Mucosa of rectum (tissue), 2 donors: ENCODE measurements around the gene CARD10.
"Not testable (repeated sequence)": the region's sequence is repeated elsewhere in the genome, so short reads cannot be mapped to it uniquely, and the experiment has no call there.

ENCODE experiments used
- H3K27ac ChIP-seq, 2 donors: one replicate each; pipeline ENCODE4 v1.7.0; 2013; ENCODE audit warnings: inconsistent platforms in 2 of 2, low read depth in 2 of 2, low read length in 2 of 2
- H3K27me3 ChIP-seq, 2 donors: one replicate each; pipeline ENCODE4 v1.7.0; 2013; ENCODE audit warnings: low read length in 2 of 2; ENCODE audit not compliant: control insufficient read depth in 2 of 2, insufficient read depth in 2 of 2
- H3K36me3 ChIP-seq, 2 donors: one replicate each; pipeline ENCODE4 v1.7.0; 2013; ENCODE audit warnings: low read length in 2 of 2; ENCODE audit not compliant: control insufficient read depth in 2 of 2, insufficient read depth in 2 of 2
- H3K4me1 ChIP-seq, 2 donors: one replicate each; pipeline ENCODE4 v1.7.0; 2013; ENCODE audit warnings: low read length in 2 of 2, mild to moderate bottlenecking in 1 of 2; ENCODE audit not compliant: control insufficient read depth in 2 of 2, insufficient read depth in 2 of 2
- H3K4me3 ChIP-seq, 2 donors: one replicate each; pipeline ENCODE4 v1.7.0; 2013; ENCODE audit warnings: low read length in 2 of 2
- H3K9ac ChIP-seq, 2 donors: one replicate each; pipeline ENCODE4 v1.7.0; 2013; ENCODE audit warnings: low read length in 2 of 2, low read depth in 1 of 2, mild to moderate bottlenecking in 1 of 2
- H3K9me3 ChIP-seq, 2 donors: one replicate each; pipeline ENCODE4 v1.7.0; 2013; ENCODE audit warnings: low read length in 2 of 2; ENCODE audit not compliant: control insufficient read depth in 2 of 2
- donor health status: healthy.
- donor health status: Normal muscosa, but diverticular disease.

Gene CARD10

GRCh38 chr22:37556710-37557109, 37.5 kb upstream of the CARD10 start:
- Histone ChIP-seq H3K9me3 (no peaks in the 10 kb centered on the region), H3K27ac (no peak overlapping the region), H3K27me3 (no peaks in the 10 kb centered on the region), H3K4me1 (peaks cover 21 to 22% of the 10 kb centered on the region in 2 donors), H3K36me3 (no peaks in the 10 kb centered on the region), H3K9ac (no peak overlapping the region), H3K4me3 (no peak overlapping the region)

DNA sequence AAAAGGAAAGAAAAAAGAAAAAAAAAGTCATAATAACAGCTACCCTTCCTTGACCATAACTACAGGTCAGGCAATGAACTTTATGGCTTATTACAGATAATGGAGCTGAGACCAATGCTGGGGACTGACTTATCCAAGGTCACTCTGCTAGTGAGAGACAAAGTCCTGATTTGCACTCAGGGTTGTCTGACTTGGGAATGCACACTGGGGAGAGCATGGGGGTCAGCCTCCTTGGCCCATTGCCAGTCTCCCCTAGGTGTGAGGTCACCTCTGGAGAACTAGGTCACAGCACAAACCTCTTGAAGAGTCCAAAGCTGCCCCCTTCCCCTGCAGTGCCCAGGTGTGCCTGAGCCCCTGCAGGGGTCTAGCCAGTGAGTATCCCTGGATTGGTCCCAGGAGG, 35.8 kb upstream of the CARD10 start:
- no peaks in the 10 kb centered on the region for H3K9me3 ChIP-seq
- H3K9ac ChIP-seq: no peak overlapping the region
- H3K27me3 ChIP-seq: no peaks in the 10 kb centered on the region
- no peak overlapping the region for H3K4me3 ChIP-seq
- no peaks in the 10 kb centered on the region for H3K36me3 ChIP-seq
- H3K27ac ChIP-seq: no peak overlapping the region
- peaks cover 17 to 20% of the 10 kb centered on the region in 2 donors for H3K4me1 ChIP-seq

DNA sequence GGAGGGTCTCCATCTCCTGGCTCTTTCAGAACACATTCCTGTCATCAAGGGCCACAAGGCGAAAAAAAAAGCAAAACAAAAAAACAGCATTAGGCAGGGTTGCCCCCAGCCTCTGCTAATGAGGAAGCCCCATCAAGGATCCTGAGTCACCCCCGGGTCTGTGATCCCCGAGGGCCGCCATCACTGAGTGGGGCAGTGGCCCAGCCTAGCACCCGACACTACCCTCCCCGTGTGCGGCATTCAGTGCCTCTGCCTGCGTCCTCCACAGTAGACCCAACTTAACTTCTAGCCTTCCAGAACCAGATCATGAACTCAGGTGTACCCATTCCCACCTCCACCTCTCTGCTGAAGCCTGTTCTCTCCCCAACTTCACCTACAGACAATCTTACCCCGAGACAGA, 34.5 kb upstream of the CARD10 start:
- H3K27me3 ChIP-seq: no peaks in the 10 kb centered on the region
- peaks cover 14% of the 10 kb centered on the region in 2 donors for H3K4me1 ChIP-seq
- H3K9me3 ChIP-seq: no peaks in the 10 kb centered on the region
- no peaks in the 10 kb centered on the region for H3K36me3 ChIP-seq
- H3K4me3 ChIP-seq: no peak overlapping the region
- H3K27ac ChIP-seq: no peak overlapping the region
- H3K9ac ChIP-seq: no peak overlapping the region

DNA sequence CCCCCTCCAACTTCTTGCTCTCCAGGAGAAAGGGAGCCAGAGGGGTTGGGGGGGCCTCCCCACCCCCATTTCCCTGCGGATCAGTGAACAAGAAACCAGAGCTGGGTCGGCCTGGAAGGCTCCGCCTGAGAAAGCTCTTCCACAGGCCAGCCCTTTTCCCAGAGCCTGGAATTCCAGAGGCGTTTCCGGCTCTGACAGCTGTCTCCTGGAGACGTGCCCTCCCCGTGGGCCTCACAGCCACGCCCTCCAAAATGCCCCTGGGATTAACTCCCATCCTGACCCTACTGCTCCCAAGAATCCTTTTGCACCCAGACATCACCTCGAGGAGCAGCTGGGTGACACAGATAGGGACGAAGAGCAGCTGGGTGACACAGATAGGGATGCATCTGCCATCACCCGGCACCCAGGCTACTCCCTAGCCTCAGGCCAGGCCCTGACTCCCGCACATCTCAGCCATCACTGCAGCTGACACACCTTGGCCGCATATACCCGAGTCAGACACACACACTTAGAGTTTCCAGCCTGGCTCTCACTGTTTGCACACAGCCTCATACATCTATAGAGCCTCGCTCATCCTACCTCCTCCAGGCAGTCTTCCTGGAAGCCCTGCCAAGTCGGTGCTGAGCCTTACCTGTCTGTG, 33.4 kb upstream of the CARD10 start:
- H3K9ac ChIP-seq: no peak overlapping the region
- H3K4me1 ChIP-seq: peaks cover 14% of the 10 kb centered on the region in 2 donors
- no peaks in the 10 kb centered on the region for H3K9me3 ChIP-seq

DNA sequence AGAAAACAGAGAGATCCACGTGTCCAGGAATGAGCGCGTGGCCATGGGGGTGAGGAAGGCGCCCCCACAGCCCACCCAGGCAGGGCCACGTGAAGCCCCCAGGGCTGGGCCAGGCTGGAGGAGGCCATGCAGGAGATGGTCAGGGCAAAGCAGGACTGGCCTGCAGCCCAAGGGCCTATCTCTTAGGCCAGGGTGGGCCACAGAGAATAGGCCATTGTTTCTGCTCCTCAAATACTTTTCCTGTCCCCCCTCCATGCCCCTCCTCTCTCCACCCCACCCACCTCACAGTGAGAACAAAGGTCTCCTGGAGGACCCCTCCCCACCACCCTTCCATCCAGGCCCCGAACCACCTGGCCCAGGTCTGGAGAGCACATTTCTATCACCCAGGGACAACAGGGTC, 32.8 kb upstream of the CARD10 start:
- Histone ChIP-seq H3K27ac (peak overlapping the region; percentile 53 to 58), H3K9me3 (no peaks in the 10 kb centered on the region), H3K36me3 (no peaks in the 10 kb centered on the region), H3K4me3 (no peak overlapping the region), H3K27me3 (no peaks in the 10 kb centered on the region), H3K4me1 (peaks cover 14% of the 10 kb centered on the region in 2 donors), H3K9ac (no peak overlapping the region)

More for the DNA sequence above, 33.4 kb upstream of the CARD10 start:
- H3K36me3 ChIP-seq: no peaks in the 10 kb centered on the region
- no peak overlapping the region for H3K4me3 ChIP-seq
- H3K27me3 ChIP-seq: no peaks in the 10 kb centered on the region
- peak overlapping the region; percentile 53 to 58 for H3K27ac ChIP-seq

- H3K27ac ChIP-seq, H3K9ac ChIP-seq, H3K36me3 ChIP-seq, H3K9me3 ChIP-seq, H3K27me3 ChIP-seq, H3K4me3 ChIP-seq: not testable (repeated sequence)
- H3K4me1 ChIP-seq: peaks cover 14% of the 10 kb centered on the region in 2 donors
These were observed 31.7 kb upstream of the CARD10 start for GRCh38 chr22:37550921-37551320.

- Histone ChIP-seq H3K4me3 (no peak overlapping the region), H3K9me3 (no peaks in the 10 kb centered on the region), H3K4me1 (peaks cover 22 to 25% of the 10 kb centered on the region in 2 donors), H3K9ac (no peak overlapping the region), H3K36me3 (no peaks in the 10 kb centered on the region), H3K27me3 (no peaks in the 10 kb centered on the region), H3K27ac (no peak overlapping the region)
These were observed 30.5 kb upstream of the CARD10 start for GRCh38 chr22:37549704-37550059.

- no peak overlapping the region for H3K9ac ChIP-seq
- H3K36me3 ChIP-seq: no peaks in the 10 kb centered on the region
- H3K27me3 ChIP-seq: no peaks in the 10 kb centered on the region
- no peaks in the 10 kb centered on the region for H3K9me3 ChIP-seq
- H3K27ac ChIP-seq: peak overlapping the region; percentile 88
- H3K4me3 ChIP-seq: no peak overlapping the region
- peaks cover 14 to 16% of the 10 kb centered on the region in 2 donors for H3K4me1 ChIP-seq
These were observed 28.1 kb upstream of the CARD10 start for GRCh38 chr22:37547251-37547741.

DNA sequence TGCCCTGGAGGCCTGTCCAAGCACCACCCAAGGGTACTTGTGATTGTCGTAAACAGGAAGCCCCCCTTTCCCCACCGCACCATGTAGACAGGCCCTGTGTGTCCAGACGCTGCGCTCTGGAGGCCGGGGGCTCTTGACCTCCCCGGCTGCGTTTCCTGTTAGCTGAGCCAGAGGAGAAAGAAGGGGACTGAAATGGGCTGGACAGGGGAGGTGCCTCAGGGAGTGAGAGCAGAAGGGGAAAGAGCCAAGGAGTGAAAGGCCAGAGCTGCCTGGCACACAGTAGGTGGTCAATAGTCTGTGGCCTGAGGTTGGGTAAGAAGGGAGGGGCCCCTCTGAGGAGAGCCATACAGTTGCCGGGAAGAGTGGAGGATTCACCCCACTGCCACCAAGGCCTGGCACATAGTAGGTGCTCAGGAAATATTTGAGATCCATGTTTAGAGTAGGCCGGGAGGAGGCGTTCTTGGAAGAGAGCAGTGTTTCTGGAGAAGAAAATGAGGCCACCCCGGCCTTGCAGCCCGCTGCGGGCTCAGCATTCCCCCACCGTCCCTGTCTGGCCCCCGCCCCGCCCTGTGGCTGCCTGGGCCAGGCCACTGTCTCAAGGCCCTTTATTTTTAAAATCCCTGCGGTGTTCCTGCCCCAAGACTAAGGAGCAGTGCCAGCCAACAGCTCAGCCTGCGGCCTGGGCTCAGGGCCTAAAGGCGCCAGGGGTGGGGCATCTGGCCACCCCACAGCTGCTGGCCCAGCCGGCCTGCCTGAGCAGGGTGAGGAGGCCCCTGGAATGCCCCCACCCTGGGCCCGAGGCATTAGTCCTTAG, 27.4 kb upstream of the CARD10 start:
- Histone ChIP-seq H3K9ac (peak overlapping the region in 1 of 2 donors; percentile 15), H3K36me3 (no peaks in the 10 kb centered on the region), H3K27ac (peak overlapping the region; percentile 88), H3K27me3 (no peaks in the 10 kb centered on the region), H3K4me3 (no peak overlapping the region), H3K4me1 (peaks cover 14 to 22% of the 10 kb centered on the region in 2 donors), H3K9me3 (no peaks in the 10 kb centered on the region)

DNA sequence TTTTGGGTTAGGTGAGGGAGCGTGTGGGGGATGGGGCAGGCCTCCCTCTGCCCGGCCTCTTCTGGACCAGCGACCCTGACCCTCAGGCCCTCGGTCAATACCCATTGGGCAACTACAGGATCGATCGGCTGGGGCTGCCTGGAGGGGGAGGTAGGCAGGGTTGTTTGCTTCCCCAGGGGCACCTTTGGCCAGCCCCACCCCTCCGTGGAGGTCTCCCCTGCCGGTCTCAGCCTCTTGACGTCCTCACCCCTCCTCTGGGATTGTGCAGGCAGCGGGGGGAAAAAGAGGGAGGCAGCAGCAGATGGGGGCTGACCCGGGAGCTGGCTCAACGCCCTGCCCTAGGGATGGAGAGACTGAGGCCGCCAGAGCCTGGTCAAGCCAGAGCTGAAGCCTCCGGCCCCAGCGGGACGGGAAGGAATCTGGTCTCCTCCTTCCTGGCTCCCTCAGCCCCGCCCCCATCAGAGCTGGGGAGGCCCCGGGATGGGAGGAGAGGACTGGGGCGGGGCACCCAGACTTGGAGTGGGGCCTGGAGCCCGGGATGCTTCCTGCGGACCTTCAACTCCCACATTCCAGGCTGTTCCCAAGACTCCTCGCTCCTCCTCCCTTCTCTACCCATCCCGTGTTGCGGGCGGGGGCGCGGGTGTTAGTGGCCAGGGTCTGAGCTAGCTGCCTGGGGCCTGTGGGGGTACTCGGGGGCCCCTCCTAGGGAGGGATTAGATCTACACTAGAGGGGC, 26.7 kb upstream of the CARD10 start:
- Histone ChIP-seq H3K27me3 (no peaks in the 10 kb centered on the region), H3K4me1 (peaks cover 15 to 24% of the 10 kb centered on the region in 2 donors), H3K9me3 (no peaks in the 10 kb centered on the region), H3K27ac (peak overlapping the region; percentile 88), H3K36me3 (no peaks in the 10 kb centered on the region), H3K4me3 (peak overlapping the region; percentile 41 to 47), H3K9ac (peak overlapping the region; percentile 63 to 79)
